OCI-LY1 (cell line): ENCODE data around the gene ESR1.

Experiments used
- H2AFZ ChIP-seq: fragments of 200-600 bp; sonication (generic), shearing (Covaris generic); 2 replicates; pipeline ENCODE4 v1.6.0; 2014; ENCODE audit warnings: antibody characterized with exemption, mild to moderate bottlenecking, low read length
- H3F3A ChIP-seq: fragments of 200-600 bp; sonication (generic), shearing (Covaris generic); 2 replicates; pipeline ENCODE4 v1.6.0; 2014; ENCODE audit warnings: mild to moderate bottlenecking, antibody characterized with exemption, low read length, moderate library complexity; ENCODE audit not compliant: insufficient read depth
- H3K27ac ChIP-seq: fragments of 200-600 bp; sonication (generic); 2 replicates; pipeline ENCODE4 v1.5.1; 2014; ENCODE audit warnings: low read length, mixed run types, mild to moderate bottlenecking, low read depth; ENCODE audit not compliant: poor library complexity, severe bottlenecking
- H3K27me3 ChIP-seq: fragments of 200-600 bp; sonication (generic); 2 replicates; pipeline ENCODE4 v1.6.0; 2014; ENCODE audit warnings: antibody characterized with exemption, mild to moderate bottlenecking, low read length, moderate library complexity; ENCODE audit not compliant: insufficient read depth
- H3K36me3 ChIP-seq: fragments of 200-600 bp; sonication (generic); 2 replicates; pipeline ENCODE4 v1.6.1; 2014; ENCODE audit warnings: mild to moderate bottlenecking, antibody characterized with exemption, low read length, moderate library complexity, mixed read lengths; ENCODE audit not compliant: insufficient read depth
- H3K4me1 ChIP-seq: fragments of 200-600 bp; sonication (generic); 2 replicates; pipeline ENCODE4 v1.5.1; 2014; ENCODE audit warnings: mild to moderate bottlenecking, low read length, moderate library complexity; ENCODE audit not compliant: insufficient read depth, severe bottlenecking
- H3K4me2 ChIP-seq: fragments of 200-600 bp; sonication (generic), shearing (Covaris generic); 2 replicates; pipeline ENCODE4 v1.6.1; 2014; ENCODE audit warnings: low read length
- H3K4me3 ChIP-seq: fragments of 200-600 bp; sonication (generic); 2 replicates; pipeline ENCODE4 v1.5.1; 2014; ENCODE audit warnings: low read length, low read depth, mild to moderate bottlenecking, mixed read lengths; ENCODE audit not compliant: poor library complexity, severe bottlenecking
- H3K79me2 ChIP-seq: fragments of 200-600 bp; shearing (Covaris generic); 2 replicates; pipeline ENCODE4 v1.6.1; 2016; ENCODE audit warnings: mixed run types, low read length, mixed read lengths; ENCODE audit not compliant: insufficient read depth
- H3K9ac ChIP-seq: fragments of 200-600 bp; sonication (generic), shearing (Covaris generic); 2 replicates; pipeline ENCODE4 v1.6.1; 2014; ENCODE audit warnings: mild to moderate bottlenecking, low read length, mixed read lengths
- H3K9me2 ChIP-seq: fragments of 200-600 bp; sonication (generic), shearing (Covaris generic); 2 replicates; pipeline ENCODE4 v1.6.1; 2014; ENCODE audit warnings: low read depth, mild to moderate bottlenecking, low read length, mixed read lengths
- H3K9me3 ChIP-seq: fragments of 200-600 bp; shearing (Covaris generic); 2 replicates; pipeline ENCODE4 v1.6.1; 2014; ENCODE audit warnings: low read length, mixed read lengths
- H4K20me1 ChIP-seq: fragments of 200-600 bp; sonication (generic), shearing (Covaris generic); 2 replicates; pipeline ENCODE4 v1.6.0; 2016; ENCODE audit warnings: mild to moderate bottlenecking, low read length; ENCODE audit not compliant: insufficient read depth
- EZH2 ChIP-seq: fragments of 200-600 bp; sonication (generic), shearing (Covaris generic); IDR thresholded peaks from 2 replicates; pipeline ENCODE4 v1.8.0; 2017; ENCODE audit warnings: borderline replicate concordance, mixed run types, mild to moderate bottlenecking, antibody characterized with exemption, low read length, moderate library complexity, mixed read lengths
- TF ChIP-seq, protein P1 (sequence below): fragments of 200-600 bp; sonication (generic), shearing (Covaris generic); IDR thresholded peaks from 2 replicates; pipeline ENCODE4 v1.5.1; 2017; ENCODE audit warnings: mild to moderate bottlenecking, antibody characterized with exemption, low read length, moderate library complexity, mixed read lengths

ESR1 gene

GRCh38 chr6:151805286-151805840, 2.1 kb upstream of the ESR1 start:
- H3K27me3 ChIP-seq, result no peaks in the 10 kb centered on the region
- no peaks in the 10 kb centered on the region for H3K9me2 ChIP-seq
- no peaks in the 10 kb centered on the region for H3K9me3 ChIP-seq
- no peak overlapping the region for H3K4me2 ChIP-seq
- H2AFZ ChIP-seq, result no peak overlapping the region
- H3K4me1 ChIP-seq, result no peaks in the 10 kb centered on the region
- no peaks in the 10 kb centered on the region for H4K20me1 ChIP-seq
- TF ChIP-seq EZH2, result no peak
- TF ChIP-seq, protein P1, sequence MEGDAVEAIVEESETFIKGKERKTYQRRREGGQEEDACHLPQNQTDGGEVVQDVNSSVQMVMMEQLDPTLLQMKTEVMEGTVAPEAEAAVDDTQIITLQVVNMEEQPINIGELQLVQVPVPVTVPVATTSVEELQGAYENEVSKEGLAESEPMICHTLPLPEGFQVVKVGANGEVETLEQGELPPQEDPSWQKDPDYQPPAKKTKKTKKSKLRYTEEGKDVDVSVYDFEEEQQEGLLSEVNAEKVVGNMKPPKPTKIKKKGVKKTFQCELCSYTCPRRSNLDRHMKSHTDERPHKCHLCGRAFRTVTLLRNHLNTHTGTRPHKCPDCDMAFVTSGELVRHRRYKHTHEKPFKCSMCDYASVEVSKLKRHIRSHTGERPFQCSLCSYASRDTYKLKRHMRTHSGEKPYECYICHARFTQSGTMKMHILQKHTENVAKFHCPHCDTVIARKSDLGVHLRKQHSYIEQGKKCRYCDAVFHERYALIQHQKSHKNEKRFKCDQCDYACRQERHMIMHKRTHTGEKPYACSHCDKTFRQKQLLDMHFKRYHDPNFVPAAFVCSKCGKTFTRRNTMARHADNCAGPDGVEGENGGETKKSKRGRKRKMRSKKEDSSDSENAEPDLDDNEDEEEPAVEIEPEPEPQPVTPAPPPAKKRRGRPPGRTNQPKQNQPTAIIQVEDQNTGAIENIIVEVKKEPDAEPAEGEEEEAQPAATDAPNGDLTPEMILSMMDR, result no peak
- no peak overlapping the region for H3K27ac ChIP-seq
- H3K4me3 ChIP-seq, result no peak overlapping the region
- no peaks in the 10 kb centered on the region for H3K79me2 ChIP-seq
- H3F3A ChIP-seq, result no peaks in the 10 kb centered on the region
- no peak overlapping the region for H3K9ac ChIP-seq
- H3K36me3 ChIP-seq, result no peaks in the 10 kb centered on the region

DNA sequence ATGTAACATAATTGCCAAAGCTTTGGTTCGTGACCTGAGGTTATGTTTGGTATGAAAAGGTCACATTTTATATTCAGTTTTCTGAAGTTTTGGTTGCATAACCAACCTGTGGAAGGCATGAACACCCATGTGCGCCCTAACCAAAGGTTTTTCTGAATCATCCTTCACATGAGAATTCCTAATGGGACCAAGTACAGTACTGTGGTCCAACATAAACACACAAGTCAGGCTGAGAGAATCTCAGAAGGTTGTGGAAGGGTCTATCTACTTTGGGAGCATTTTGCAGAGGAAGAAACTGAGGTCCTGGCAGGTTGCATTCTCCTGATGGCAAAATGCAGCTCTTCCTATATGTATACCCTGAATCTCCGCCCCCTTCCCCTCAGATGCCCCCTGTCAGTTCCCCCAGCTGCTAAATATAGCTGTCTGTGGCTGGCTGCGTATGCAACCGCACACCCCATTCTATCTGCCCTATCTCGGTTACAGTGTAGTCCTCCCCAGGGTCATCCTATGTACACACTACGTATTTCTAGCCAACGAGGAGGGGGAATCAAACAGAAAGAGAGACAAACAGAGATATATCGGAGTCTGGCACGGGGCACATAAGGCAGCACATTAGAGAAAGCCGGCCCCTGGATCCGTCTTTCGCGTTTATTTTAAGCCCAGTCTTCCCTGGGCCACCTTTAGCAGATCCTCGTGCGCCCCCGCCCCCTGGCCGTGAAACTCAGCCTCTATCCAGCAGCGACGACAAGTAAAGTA, 547 bp upstream of the ESR1 start:
- TF ChIP-seq, protein P1, result no peak
- no peak for TF ChIP-seq EZH2
- Histone ChIP-seq H3K4me3 (no peak overlapping the region), H3K36me3 (no peaks in the 10 kb centered on the region), H3K27me3 (no peaks in the 10 kb centered on the region), H4K20me1 (no peaks in the 10 kb centered on the region), H3K9me2 (no peaks in the 10 kb centered on the region), H3K4me2 (no peak overlapping the region), H2AFZ (no peak overlapping the region), H3K4me1 (no peaks in the 10 kb centered on the region), H3K79me2 (no peaks in the 10 kb centered on the region), H3K9me3 (no peaks in the 10 kb centered on the region), H3F3A (no peaks in the 10 kb centered on the region), H3K9ac (no peak overlapping the region), H3K27ac (no peak overlapping the region)

- no peak overlapping the region for H3K9ac ChIP-seq
- H3K36me3 ChIP-seq, result no peaks in the 10 kb centered on the region
- TF ChIP-seq, protein P1, result no peak
- no peak for TF ChIP-seq EZH2
- H3K9me3 ChIP-seq, result no peaks in the 10 kb centered on the region
- H2AFZ ChIP-seq, result no peak overlapping the region
- no peak overlapping the region for H3K4me2 ChIP-seq
- H3K4me1 ChIP-seq, result no peaks in the 10 kb centered on the region
- no peaks in the 10 kb centered on the region for H3K9me2 ChIP-seq
- no peaks in the 10 kb centered on the region for H3K79me2 ChIP-seq
- no peaks in the 10 kb centered on the region for H4K20me1 ChIP-seq
- H3F3A ChIP-seq, result no peaks in the 10 kb centered on the region
- H3K4me3 ChIP-seq, result no peak overlapping the region
- H3K27ac ChIP-seq, result no peak overlapping the region
- H3K27me3 ChIP-seq, result no peaks in the 10 kb centered on the region
These were observed 1.1 kb downstream of the ESR1 start for GRCh38 chr6:151808371-151809241.
